ENCODE data around the gene RYR3. TPM values are rescaled to one million over a fixed set of nuclear protein-coding genes. Genes with fewer than 3 reads are reported as not detected.

The RYR3 gene
- total and polyA plus RNA-seq, 10 of the 15 experiments (the other 5 are each of a cell fraction or from before 2014, with no cell fraction given): under 0.01 to 0.44 (median 0.16) TPM; not detected in 5

DNA sequence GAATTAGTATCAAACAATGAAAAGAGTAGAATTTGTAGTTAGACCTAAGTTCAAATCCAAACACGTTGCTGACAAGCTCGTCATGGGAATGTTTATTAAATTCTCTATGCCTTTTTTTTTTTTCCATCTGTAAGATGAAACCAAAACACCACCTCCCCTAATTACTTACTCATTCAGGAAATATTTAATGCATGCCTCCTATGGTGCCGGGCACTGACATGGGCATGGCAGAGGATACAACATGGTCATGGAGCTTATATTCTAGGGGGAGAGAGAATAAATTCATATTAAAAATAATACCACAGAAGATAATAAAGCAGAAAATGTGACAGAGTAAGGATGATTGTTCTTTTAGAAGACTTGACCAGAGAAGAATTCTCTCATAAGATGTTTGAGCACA is 215.8 kb downstream of the RYR3 start:
- RAD21 ChIA-PET (ENCODE audit: unreplicated experiment): no interaction called here
- CTCF ChIA-PET: interaction anchor here (0.6 to 0.9 kb wide), 2 partner anchors 213 to 242 kb away, joined by 3 read pairs; no protein-coding TSS in a partner anchor
- WGBS (ENCODE audit: insufficient coverage, insufficient replicate concordance, low lambda C conversion rate, missing lambda C conversion rate): 0% methylated on average over 3 of the region's 3 CpGs
- Histone ChIP-seq H3K36me3 (ENCODE audit: control insufficient read depth in 2 of 2, insufficient read depth in 2 of 2, low read length in 1 of 2) (no peaks in the 10 kb centered on the region), H3K4me3 (no peak overlapping the region), H3K4me2 (ENCODE audit: control insufficient read depth, insufficient read depth) (no peak overlapping the region), H4K20me1 (ENCODE audit: control insufficient read depth, insufficient read depth) (no peaks in the 10 kb centered on the region), H3K27ac (ENCODE audit: control insufficient read depth, insufficient read depth) (no peak overlapping the region), H3K9ac (ENCODE audit: control insufficient read depth, insufficient read depth, low read length) (no peak overlapping the region), H3K4me1 (ENCODE audit: control insufficient read depth, insufficient read depth, low read length) (no peaks in the 10 kb centered on the region), H3K9me3 (replicated peaks; ENCODE audit: control insufficient read depth, insufficient read depth, low read length) (no peaks in the 10 kb centered on the region), H3K79me2 (ENCODE audit: control insufficient read depth, insufficient read depth, low read length) (no peaks in the 10 kb centered on the region), H2AFZ (ENCODE audit: control insufficient read depth, low read depth, low read length) (no peak overlapping the region), H3K27me3 (replicated peaks in 1 of 2; ENCODE audit: control insufficient read depth in 2 of 2, insufficient read depth in 2 of 2, low read length in 1 of 2) (no peaks in the 10 kb centered on the region; a peak in 1 of 4 replicates)
- in situ Hi-C loops (cut with MboI) (no loop called here), intact Hi-C loops (cut with micrococcal nuclease; ENCODE audit: unreplicated experiment) (no loop called here)
- no peak for FAIRE-seq
- BruUV-seq (replicated peaks): no TSS peak
- ATAC-seq: no peak
- POLR2A ChIA-PET: no interaction called here
- no peak for DNase-seq (ENCODE audit: low read depth, low spot score)
- TF ChIP-seq SPI1 (IDR thresholded peaks at IDR 0.05; ENCODE audit: borderline replicate concordance, insufficient read depth, low read depth, low read length): no peak
- TF ChIP-seq CHD4 (IDR thresholded peaks at IDR 0.05): no peak
- TF ChIP-seq DPF2 (IDR thresholded peaks at IDR 0.05): no peak
- TF ChIP-seq CBX5 (IDR thresholded peaks at IDR 0.05; ENCODE audit: low read depth): no peak
- TF ChIP-seq CEBPB (IDR thresholded peaks at IDR 0.05; ENCODE audit: borderline replicate concordance in 1 of 2, low read depth in 2 of 2, low read length in 2 of 2): no peak
- TF ChIP-seq NBN (IDR thresholded peaks at IDR 0.05): no peak
- no peak for TF ChIP-seq MYB (IDR thresholded peaks at IDR 0.05; ENCODE audit: borderline replicate concordance, low read depth, low read length)
- TF ChIP-seq NFYA (IDR thresholded peaks at IDR 0.05; ENCODE audit: borderline replicate concordance, low read depth, low read length): no peak
- TF ChIP-seq SUPT20H (IDR thresholded peaks at IDR 0.05; ENCODE audit: borderline replicate concordance, control insufficient read depth, low read depth, low read length): no peak
- no peak for TF ChIP-seq ASH2L (IDR thresholded peaks at IDR 0.05; ENCODE audit: borderline replicate concordance, low read depth)
- no peak for TF ChIP-seq MEF2A (IDR thresholded peaks at IDR 0.05; ENCODE audit: insufficient read depth, low read depth, low read length)
- TF ChIP-seq SMARCA5 (IDR thresholded peaks at IDR 0.05): no peak
- TF ChIP-seq HDAC2 (IDR thresholded peaks at IDR 0.05): no peak
- no peak for TF ChIP-seq IRF3 (IDR thresholded peaks at IDR 0.05)
- no peak for TF ChIP-seq ZSCAN29 (IDR thresholded peaks at IDR 0.05)
- TF ChIP-seq ZNF217 (IDR thresholded peaks at IDR 0.05): no peak
- SMC1A ChIA-PET (ENCODE audit: uncharacterized antibody, unreplicated experiment): interaction anchor here (0.6 kb wide), 1 partner anchor 161 kb away, joined by 3 read pairs; no protein-coding TSS in a partner anchor
